BJ (cell line): ENCODE data around the gene CGA. TPM values are rescaled to one million over a fixed set of nuclear protein-coding genes. Genes with fewer than 3 reads are reported as not detected.
"Not testable (repeated sequence)": the region's sequence is repeated elsewhere in the genome, so short reads cannot be mapped to it uniquely, and the experiment has no call there.

Source experiments
- CTCF ChIA-PET: fragments of 350-600 bp; formaldehyde crosslinking; extraction: SDS; loops from one replicate; lab custom pipeline; 2021; ENCODE audit warnings: antibody characterized with exemption, inconsistent platforms; lab: Yijun Ruan, JAX
- POLR2A ChIA-PET: fragments of 300-600 bp; sonication (Branson Sonifier 250); formaldehyde crosslinking; extraction: SDS; loops from one replicate; lab custom pipeline; 2021; ENCODE audit warnings: antibody characterized with exemption; lab: Charles Lee
- DNase-seq: peaks from one replicate; pipeline ENCODE4 v3.0.0-alpha.2; 2011; ENCODE audit warnings: low read depth
- H3K27me3 ChIP-seq: 2 replicates; pipeline ENCODE4 v1.6.0; 2011; ENCODE audit warnings: low read length; ENCODE audit not compliant: control insufficient read depth, insufficient read depth
- H3K36me3 ChIP-seq: 2 replicates; pipeline ENCODE4 v1.5.1; 2011; ENCODE audit warnings: low read length; ENCODE audit not compliant: control insufficient read depth, insufficient read depth
- H3K4me3 ChIP-seq: 2 replicates; pipeline ENCODE4 v1.5.1; 2011; ENCODE audit warnings: low read depth, mild to moderate bottlenecking, control low read depth, low read length
- polyA minus RNA-seq: library from RNA; depleted of rRNA, polyadenylated mRNA; stranded (reverse); fragments of >200 nt; gene quantifications from 2 replicates; pipeline ENCODE4 v1.2.3, GENCODE V29; 2011; rRNA and poly(A)+ RNA removed
- polyA plus RNA-seq: library from polyadenylated mRNA; depleted of rRNA; stranded (reverse); fragments of >200 nt; gene quantifications from 2 replicates; pipeline ENCODE4 v1.2.3, GENCODE V29; 2011; rRNA removed
- TF ChIP-seq, protein P1 (sequence below): IDR thresholded peaks from 2 replicates; pipeline ENCODE4 v1.5.1; 2011; ENCODE audit warnings: low read depth, mild to moderate bottlenecking, control low read depth, inconsistent platforms, low read length, moderate library complexity; ENCODE audit not compliant: insufficient read depth

CGA gene
- polyA plus RNA-seq (2.5 and 2.6 TPM in 2 replicates), polyA minus RNA-seq (not detected in 2 replicates)

- H3K27me3 ChIP-seq = no peaks in the 10 kb centered on the region
- TF ChIP-seq, protein P1, sequence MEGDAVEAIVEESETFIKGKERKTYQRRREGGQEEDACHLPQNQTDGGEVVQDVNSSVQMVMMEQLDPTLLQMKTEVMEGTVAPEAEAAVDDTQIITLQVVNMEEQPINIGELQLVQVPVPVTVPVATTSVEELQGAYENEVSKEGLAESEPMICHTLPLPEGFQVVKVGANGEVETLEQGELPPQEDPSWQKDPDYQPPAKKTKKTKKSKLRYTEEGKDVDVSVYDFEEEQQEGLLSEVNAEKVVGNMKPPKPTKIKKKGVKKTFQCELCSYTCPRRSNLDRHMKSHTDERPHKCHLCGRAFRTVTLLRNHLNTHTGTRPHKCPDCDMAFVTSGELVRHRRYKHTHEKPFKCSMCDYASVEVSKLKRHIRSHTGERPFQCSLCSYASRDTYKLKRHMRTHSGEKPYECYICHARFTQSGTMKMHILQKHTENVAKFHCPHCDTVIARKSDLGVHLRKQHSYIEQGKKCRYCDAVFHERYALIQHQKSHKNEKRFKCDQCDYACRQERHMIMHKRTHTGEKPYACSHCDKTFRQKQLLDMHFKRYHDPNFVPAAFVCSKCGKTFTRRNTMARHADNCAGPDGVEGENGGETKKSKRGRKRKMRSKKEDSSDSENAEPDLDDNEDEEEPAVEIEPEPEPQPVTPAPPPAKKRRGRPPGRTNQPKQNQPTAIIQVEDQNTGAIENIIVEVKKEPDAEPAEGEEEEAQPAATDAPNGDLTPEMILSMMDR = no peak
- H3K36me3 ChIP-seq = no peaks in the 10 kb centered on the region
- H3K4me3 ChIP-seq = no peak within 1 kb of the TSS
- POLR2A ChIA-PET = no interaction called here
- CTCF ChIA-PET = interaction anchor here (2.4 kb wide), 1 partner anchor 17 kb away, joined by 9 read pairs; no protein-coding TSS in a partner anchor
- no peak for DNase-seq
Measured at GRCh38 chr6:87095087-87095509, at the start of gene CGA. Gene CGA (minus strand): TSS chr6:87095106. CDS start chr6:87088200, 6,906 bp downstream.

- H3K36me3 ChIP-seq, H3K27me3 ChIP-seq, POLR2A ChIA-PET, DNase-seq, H3K4me3 ChIP-seq: not testable (repeated sequence)
- CTCF ChIA-PET = interaction anchor here (0.7 to 3.5 kb wide), 14 partner anchors 9 to 253 kb away, joined by 3 to 19 read pairs (median 6); partner anchors contain the start of gene ZNF292
Measured at GRCh38 chr6:87139927-87140326, 45.0 kb upstream of the CGA start.

- Histone ChIP-seq H3K4me3 (no peak overlapping the region), H3K36me3 (no peaks in the 10 kb centered on the region), H3K27me3 (no peaks in the 10 kb centered on the region; the same call in 1 of the 2 replicates)
- DNase-seq = no peak
- ChIA-PET POLR2A (no interaction called here), CTCF (interaction anchor here (0.8 to 3.5 kb wide), 20 partner anchors 8 to 489 kb away, joined by 3 to 19 read pairs (median 4); partner anchors contain the start of gene ZNF292)
- TF ChIP-seq, protein P1 = peak; percentile 73
Measured at GRCh38 chr6:87139236-87139635, 44.3 kb upstream of the CGA start.

GRCh38 chr6:87136963-87137362 is 42.1 kb upstream of the CGA start:
- Histone ChIP-seq H3K36me3 (no peaks in the 10 kb centered on the region), H3K4me3 (no peak overlapping the region), H3K27me3 (no peaks in the 10 kb centered on the region; the same call in 1 of the 2 replicates)
- DNase-seq = no peak
- ChIA-PET POLR2A (no interaction called here), CTCF (interaction anchor here (3.5 kb wide), 1 partner anchor 70 kb away, joined by 14 read pairs; no protein-coding TSS in a partner anchor)
- TF ChIP-seq, protein P1 = no peak

- DNase-seq = no peak
- POLR2A ChIA-PET = no interaction called here
- no peaks in the 10 kb centered on the region for H3K36me3 ChIP-seq
- H3K4me3 ChIP-seq = no peak overlapping the region
- TF ChIP-seq, protein P1 = no peak
- CTCF ChIA-PET = no interaction called here
- H3K27me3 ChIP-seq = no peaks in the 10 kb centered on the region
Measured at GRCh38 chr6:87127737-87128136, 32.8 kb upstream of the CGA start.
